GM20431 (cell line): ENCODE data around the gene CCDC116.
"Not testable (repeated sequence)": the region's sequence is repeated elsewhere in the genome, so short reads cannot be mapped to it uniquely, and the experiment has no call there.

Experiments
- in situ Hi-C: fragments of 300-500 bp; cut with MseI, MboI; formaldehyde crosslinking; loops from one replicate; pipeline ENCODE4 v1.15.0; 2020; ENCODE audit warnings: low sequenced_read_pairs; ENCODE audit not compliant: unreplicated experiment

CCDC116 gene

DNA sequence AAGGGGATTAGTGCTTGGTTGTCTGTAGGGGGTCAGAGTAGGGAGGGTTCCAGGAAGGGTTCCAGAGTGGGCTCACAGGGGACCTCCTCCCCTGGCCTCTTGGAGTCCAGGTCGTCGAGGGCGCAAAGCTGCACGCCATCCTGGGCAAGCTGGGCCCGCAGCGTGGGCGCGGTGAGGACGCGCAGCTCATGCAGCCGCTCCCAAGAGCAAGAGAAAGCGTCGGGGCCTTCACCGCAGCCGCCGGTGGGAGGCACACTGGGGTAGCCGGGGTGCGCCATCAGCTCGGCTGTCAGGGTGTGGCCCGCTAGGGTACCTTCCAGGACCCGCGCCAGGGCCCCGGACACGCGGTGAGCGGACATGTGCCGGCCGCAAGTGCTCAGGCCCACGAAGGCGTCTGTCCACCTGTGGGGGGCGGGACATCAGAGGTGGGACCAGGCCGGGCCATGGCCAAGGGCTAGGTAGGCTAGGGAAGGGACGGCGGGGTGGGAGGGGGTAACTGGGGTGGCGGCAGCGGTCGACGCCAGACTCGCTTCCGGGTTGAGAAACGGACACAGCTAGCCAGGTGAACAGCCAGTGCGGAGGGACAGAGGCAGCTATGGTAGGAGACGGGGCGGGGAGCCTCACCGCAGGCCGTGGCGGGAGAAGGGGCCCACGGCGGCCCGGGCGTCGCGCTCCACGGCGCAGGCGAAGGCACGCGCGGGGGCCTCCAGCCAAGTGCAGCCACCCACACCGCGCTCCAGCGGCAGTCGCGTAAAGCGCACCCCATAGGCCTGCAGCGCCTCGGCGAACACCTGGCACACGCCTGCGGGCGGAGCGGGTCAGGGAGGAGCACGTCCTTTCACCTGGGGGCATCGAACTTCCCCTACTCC lies 3.9 kb upstream of the CCDC116 start:
- in situ Hi-C loops: no loop called here

DNA sequence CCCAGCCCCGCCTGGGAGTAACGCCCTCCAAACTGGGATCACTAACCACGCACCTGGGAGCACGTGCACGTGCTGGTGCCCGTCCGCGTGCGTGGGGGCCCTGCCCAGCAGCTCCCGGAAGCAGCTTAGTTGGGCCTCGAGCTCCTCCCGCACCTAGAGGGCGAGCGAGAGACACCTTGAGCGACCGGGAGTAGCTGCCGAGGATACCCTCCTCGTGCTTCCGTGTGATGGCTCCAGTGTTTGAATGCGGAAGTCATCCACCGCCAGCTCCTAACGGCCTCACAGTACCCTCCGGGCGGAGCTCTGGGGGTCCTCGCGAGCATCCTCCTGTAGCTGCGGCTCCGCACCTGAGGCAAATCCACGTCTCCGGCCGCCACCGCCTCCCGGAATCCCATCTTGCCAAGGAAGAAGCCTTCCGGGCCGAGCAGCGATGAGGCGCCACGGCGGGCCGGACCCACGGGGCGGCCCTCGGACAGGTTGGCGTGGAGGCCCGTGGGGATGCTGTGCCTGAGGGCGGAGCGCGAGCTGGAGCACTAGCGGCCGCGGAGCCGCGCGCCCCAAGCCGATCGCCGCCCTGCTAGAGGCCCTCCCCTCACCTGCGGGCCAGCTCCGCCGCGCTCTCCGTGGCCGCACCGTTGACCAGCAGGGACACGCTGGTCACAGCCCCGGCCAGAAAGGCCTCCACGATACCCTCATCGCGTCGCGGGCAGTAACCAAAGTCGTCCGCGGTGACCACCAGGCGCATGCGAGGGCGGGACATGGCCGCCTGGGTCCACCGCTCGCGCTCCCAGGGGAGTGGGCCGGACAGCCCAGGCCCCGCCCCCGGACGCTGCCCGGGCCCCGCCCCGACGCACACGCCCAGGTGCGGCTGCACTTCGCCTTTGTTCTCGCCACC lies 3.1 kb upstream of the CCDC116 start, which contains the start of gene YDJC:
Gene YDJC, minus strand, starts transcription at position 768 of the 895 bp plus-strand sequence. Its CDS starts 8 bp downstream, at position 760.
- in situ Hi-C loops: no loop called here

- in situ Hi-C loops: no loop called here
These were observed 1.5 kb upstream of the CCDC116 start for GRCh38 chr22:21631025-21631424.

DNA sequence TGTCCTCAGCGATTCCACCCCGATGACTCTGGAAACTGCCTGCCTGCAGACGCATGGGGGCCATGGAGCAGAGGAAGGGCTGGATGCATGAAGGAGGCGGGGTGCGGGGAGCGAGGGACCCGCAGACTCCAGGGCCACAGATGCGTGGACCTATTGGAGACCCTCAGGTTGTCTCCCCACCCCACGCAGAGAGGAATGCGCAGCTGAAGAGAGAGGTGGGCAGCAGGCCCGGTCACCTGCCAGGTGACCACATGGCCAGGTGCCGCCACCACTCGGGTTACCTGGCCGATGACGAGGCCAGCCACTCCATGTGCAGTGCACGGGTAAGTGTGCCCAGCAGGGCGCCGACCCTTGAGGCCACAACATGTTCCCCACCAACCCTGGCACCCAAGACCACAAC lies 371 bp downstream of the CCDC116 start:
- in situ Hi-C loops: no loop called here

GRCh38 chr22:21633481-21633880 lies 921 bp downstream of the CCDC116 start:
- in situ Hi-C loops: no loop called here

- in situ Hi-C loops: no loop called here
These were observed 1.5 kb downstream of the CCDC116 start for GRCh38 chr22:21634081-21634480.

- in situ Hi-C loops: no loop called here
These were observed 2.3 kb downstream of the CCDC116 start for GRCh38 chr22:21634844-21635243.

DNA sequence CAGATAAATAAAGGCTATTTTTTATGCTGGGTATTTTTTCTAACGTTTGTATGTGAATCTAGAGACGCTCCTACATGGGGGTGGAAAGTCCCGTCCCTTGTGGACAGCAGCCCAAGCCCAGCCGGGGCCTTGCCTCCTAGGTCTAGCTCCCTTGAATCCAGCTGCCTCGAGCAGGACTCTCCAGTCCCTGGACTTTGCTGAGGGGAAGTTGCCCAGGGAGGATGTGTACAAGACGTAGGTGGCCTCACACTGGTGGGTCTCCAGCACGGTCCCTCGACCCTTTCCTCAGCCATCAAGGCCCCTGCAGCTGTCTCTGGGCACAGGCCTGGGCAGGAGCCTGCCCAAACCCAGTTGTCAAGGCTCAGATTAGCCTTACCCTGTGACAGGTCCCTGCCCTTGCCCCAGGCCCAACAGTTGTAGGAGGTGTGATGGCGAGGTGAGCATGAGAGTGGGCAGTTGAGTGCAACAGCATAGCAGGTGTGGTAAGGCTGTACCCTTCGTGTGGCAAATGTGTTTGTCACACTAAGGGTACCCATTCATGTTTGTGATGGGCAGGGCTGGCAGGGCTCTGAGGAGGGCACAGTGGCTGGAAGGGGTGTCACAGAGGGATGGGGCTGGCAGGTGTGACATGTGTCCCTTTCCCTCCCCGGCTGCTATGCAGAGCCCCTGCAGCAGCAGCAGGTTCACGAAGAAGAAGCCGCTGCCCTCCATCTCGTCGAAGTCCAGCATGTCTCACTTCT lies 3.4 kb downstream of the CCDC116 start:
- in situ Hi-C loops: no loop called here

- in situ Hi-C loops: no loop called here
These were observed 4.2 kb downstream of the CCDC116 start for GRCh38 chr22:21636629-21637218.

DNA sequence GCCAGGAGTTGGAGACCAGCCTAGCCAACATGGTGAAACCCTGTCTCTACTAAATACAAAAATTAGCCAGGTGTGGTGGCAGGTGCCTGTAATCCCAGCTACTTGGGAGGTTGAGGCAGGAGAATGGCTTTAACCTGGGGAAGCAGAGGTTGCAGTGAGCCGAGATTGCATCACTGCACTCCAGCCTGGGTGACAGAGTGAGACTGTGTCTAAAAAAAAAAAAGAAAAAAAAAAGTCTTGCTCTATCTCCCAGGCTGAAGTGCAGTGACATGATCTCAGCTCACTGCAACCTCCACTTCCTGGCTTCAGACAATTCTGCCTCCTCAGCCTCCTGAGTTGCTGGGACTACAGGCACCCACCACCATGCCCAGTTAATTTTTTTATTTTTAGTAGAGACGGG lies 4.9 kb downstream of the CCDC116 start:
- in situ Hi-C loops: not testable (repeated sequence)

DNA sequence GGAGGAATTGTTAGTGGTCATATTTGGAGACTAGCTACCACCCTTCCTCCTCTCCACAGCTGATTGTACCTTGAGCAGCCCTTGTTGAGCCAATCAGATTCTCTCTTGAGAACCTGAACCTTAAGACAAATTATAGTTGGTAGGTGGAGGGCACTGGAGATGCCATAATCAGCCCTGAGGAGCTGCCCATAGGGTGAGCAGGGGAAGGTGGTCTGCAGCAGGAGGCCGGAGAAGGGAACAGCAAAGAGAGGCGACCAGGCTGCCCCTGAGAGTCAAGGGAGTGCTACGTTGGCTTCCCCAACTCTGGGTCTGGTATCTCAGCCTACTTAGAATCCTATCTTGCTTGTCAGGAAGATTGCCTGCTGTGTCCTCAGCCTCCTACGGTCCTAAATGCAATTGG lies 6.8 kb downstream of the CCDC116 start:
- in situ Hi-C loops: no loop called here

DNA sequence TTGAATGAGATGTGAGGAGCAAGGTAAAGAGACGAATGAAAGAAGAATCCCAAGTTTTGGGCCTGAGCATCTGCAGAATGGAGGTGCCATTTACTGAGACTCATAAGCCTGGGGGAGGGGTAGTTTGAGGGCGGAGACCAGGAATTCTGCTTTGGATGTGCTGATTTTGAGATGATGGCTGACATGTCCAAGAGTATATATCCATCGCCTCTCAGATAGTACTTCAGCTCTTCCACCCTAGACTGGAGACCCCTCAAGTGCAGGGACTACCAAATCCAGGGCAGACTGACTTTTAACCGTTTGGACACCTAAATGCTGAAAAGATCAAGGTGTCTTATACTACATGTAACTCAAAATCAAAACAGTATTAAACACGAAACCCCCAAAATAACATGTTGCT lies 8.2 kb downstream of the CCDC116 start:
- in situ Hi-C loops: no loop called here

GRCh38 chr22:21641417-21641788 lies 8.8 kb downstream of the CCDC116 start:
- in situ Hi-C loops: no loop called here

DNA sequence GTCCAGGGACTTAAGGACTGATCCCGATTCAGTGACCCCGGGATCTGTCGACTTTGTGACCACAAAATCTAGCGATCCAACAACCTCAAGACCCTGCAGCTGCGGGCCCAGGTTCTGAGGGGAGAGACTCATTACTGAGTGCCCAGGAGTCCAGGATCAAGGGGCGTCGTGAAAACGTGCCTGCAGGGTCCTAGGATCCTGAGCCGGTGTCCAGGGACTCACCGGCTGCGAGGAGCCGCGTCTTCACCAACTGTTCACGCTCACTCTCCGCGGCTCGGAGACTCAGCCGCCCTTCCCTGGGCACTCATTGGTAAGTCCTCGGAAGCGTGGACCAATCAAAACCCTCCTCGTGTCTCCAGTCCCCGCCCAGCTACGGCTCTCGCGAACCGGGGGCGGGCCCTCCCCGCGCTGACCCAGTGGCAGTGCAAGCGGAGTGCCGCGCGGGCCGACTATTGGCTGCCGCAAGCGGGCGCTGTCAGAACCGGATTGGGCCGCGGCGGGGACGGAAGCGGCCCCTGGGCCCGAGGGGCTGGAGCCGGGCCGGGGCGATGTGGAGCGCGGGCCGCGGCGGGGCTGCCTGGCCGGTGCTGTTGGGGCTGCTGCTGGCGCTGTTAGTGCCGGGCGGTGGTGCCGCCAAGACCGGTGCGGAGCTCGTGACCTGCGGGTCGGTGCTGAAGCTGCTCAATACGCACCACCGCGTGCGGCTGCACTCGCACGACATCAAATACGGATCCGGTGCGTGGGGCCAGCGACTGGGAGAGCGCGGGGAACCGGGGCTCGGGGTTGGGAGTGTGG lies 9.4 kb downstream of the CCDC116 start, which contains the start of gene SDF2L1:
Gene SDF2L1, plus strand, starts transcription at position 514 of the 795 bp plus-strand sequence. Its CDS starts 35 bp downstream, at position 549.
- in situ Hi-C loops: no loop called here

DNA sequence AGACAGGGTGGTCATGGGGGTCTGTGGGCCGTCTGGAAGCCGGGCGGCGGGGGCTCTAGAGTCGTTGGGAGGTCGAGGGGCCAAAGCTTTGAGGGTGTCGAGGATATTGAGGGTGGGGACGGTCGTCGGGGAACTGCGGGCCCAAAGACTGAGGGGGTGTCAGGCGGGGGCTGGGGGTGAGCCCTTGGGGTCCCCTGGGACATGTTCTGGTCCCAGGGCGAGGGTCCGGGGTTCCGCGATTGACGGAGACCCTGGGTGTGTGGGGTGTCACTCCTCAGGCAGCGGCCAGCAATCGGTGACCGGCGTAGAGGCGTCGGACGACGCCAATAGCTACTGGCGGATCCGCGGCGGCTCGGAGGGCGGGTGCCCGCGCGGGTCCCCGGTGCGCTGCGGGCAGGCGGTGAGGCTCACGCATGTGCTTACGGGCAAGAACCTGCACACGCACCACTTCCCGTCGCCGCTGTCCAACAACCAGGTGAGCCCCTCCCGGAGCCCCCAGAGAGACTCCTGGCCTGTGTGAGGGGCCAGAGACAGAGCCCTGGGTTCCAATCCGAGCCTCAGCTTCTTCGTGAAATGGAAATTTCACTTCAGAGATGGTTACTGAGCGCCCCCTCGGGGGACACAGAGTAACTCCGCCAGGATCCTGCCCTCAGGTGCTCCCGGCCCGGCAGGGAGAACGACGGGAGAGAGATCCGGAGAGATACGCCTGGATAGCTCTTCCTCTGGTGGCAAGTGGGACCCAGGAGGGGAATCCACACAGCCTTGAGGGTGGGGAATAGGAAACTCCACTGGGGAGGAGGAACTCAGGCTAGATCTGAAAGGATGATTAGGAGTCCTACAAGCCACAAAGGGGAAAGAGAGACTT lies 10.3 kb downstream of the CCDC116 start:
- in situ Hi-C loops: no loop called here

- in situ Hi-C loops: no loop called here
These were observed 11.2 kb downstream of the CCDC116 start for GRCh38 chr22:21643533-21644357.

- in situ Hi-C loops: not testable (repeated sequence)
These were observed 13.0 kb downstream of the CCDC116 start for GRCh38 chr22:21645513-21645912.
